GM12878 (cell line): ENCODE data around the gene AQP7. TPM values are rescaled to one million over a fixed set of nuclear protein-coding genes. Genes with fewer than 3 reads are reported as not detected.

Experiments used
- ATAC-seq: fragments of 200-7000 bp; cut with Tn5 transposase; 3 replicates; pipeline ENCODE4 v1.9.1; 2020; ENCODE audit warnings: mild to moderate bottlenecking, moderate library complexity
- BruUV-seq: library from RNA; stranded (reverse); fragments of 400-500 nt; replicated peaks from 2 replicates; lab custom pipeline; 2021; lab: Mats Ljungman, UMichigan
- CTCF ChIA-PET: fragments of 300-600 bp; sonication (Branson Sonifier 250); formaldehyde crosslinking; extraction: SDS; loops from one replicate; lab custom pipeline; 2021; ENCODE audit warnings: inconsistent platforms; lab: Yijun Ruan, JAX
- POLR2A ChIA-PET: fragments of 350-600 bp; formaldehyde crosslinking; extraction: SDS; loops from one replicate; lab custom pipeline; 2021; ENCODE audit warnings: inconsistent platforms; lab: Charles Lee
- RAD21 ChIA-PET: fragments of 300-600 bp; sonication (Branson Sonifier 250); formaldehyde crosslinking; loops from one replicate; lab custom pipeline; 2023; ENCODE audit warnings: antibody characterized with exemption; ENCODE audit not compliant: unreplicated experiment; lab: Charles Lee
- SMC1A ChIA-PET: fragments of 300-600 bp; sonication (Branson Sonifier 250); formaldehyde crosslinking; loops from one replicate; lab custom pipeline; 2023; ENCODE audit not compliant: unreplicated experiment, uncharacterized antibody; lab: Charles Lee
- DNase-seq: peaks from one replicate; pipeline ENCODE4 v3.0.0-alpha.2; 2011; ENCODE audit warnings: low read depth, low spot score
- FAIRE-seq: peaks from 3 replicates; lab custom pipeline; 2011; peaks lifted over from hg19 to GRCh38; lab: Jason Lieb, UNC
- H2AFZ ChIP-seq: 2 replicates; pipeline ENCODE4 v1.6.0; 2011; ENCODE audit warnings: low read depth, low read length, control low read depth; ENCODE audit not compliant: control insufficient read depth
- H3K27ac ChIP-seq: 2 replicates; pipeline ENCODE4 v1.5.1; 2011; ENCODE audit warnings: control low read depth; ENCODE audit not compliant: control insufficient read depth, insufficient read depth
- H3K27me3 ChIP-seq, 2 experiments: replicated peaks in 1 of 2; 2 replicates each; pipeline versions ENCODE4 v1.6.0 to v1.6.1; 2011; ENCODE audit warnings: low read length in 1 of 2; ENCODE audit not compliant: control insufficient read depth in 2 of 2, insufficient read depth in 2 of 2
- H3K36me3 ChIP-seq, 2 experiments: 2 replicates each; pipeline ENCODE4 v1.5.1; 2011; ENCODE audit warnings: low read length in 1 of 2; ENCODE audit not compliant: control insufficient read depth in 2 of 2, insufficient read depth in 2 of 2
- H3K4me1 ChIP-seq: 2 replicates; pipeline ENCODE4 v1.6.1; 2011; ENCODE audit warnings: mild to moderate bottlenecking, low read length, moderate library complexity, mixed read lengths; ENCODE audit not compliant: control insufficient read depth, insufficient read depth
- H3K4me2 ChIP-seq: 2 replicates; pipeline ENCODE4 v1.6.0; 2011; ENCODE audit warnings: control low read depth; ENCODE audit not compliant: control insufficient read depth, insufficient read depth
- H3K4me3 ChIP-seq: fragments of 200-600 bp; sonication (generic); 2 replicates; pipeline ENCODE4 v1.5.1; 2016
- H3K79me2 ChIP-seq: 2 replicates; pipeline ENCODE4 v1.6.0; 2011; ENCODE audit warnings: low read length; ENCODE audit not compliant: control insufficient read depth, insufficient read depth
- H3K9ac ChIP-seq: 2 replicates; pipeline ENCODE4 v1.8.0; 2011; ENCODE audit warnings: low read length, control low read depth, mixed read lengths; ENCODE audit not compliant: control insufficient read depth, insufficient read depth
- H3K9me3 ChIP-seq: replicated peaks from 3 replicates; pipeline ENCODE4 v1.5.1; 2011; ENCODE audit warnings: mild to moderate bottlenecking, low read length; ENCODE audit not compliant: control insufficient read depth, insufficient read depth
- H4K20me1 ChIP-seq: 2 replicates; pipeline ENCODE4 v1.6.0; 2011; ENCODE audit not compliant: control insufficient read depth, insufficient read depth
- BCL11A ChIP-seq: IDR thresholded peaks from 2 replicates; pipeline ENCODE4 v1.6.1; 2011; ENCODE audit warnings: low read depth, low read length
- BMI1 ChIP-seq: fragments of 450-650 bp; IDR thresholded peaks from 2 replicates; pipeline ENCODE4 v1.6.1; 2016; ENCODE audit warnings: mild to moderate bottlenecking, moderate library complexity, borderline replicate concordance
- CBX5 ChIP-seq: sonication (generic); IDR thresholded peaks from 2 replicates; pipeline ENCODE4 v1.6.1; 2016; ENCODE audit warnings: low read depth, moderate library complexity, mild to moderate bottlenecking, inconsistent platforms
- CEBPZ ChIP-seq: fragments of 150-350 bp; IDR thresholded peaks from 2 replicates; pipeline ENCODE4 v1.6.1; 2016; ENCODE audit warnings: low read depth, low read length
- CHD2 ChIP-seq: IDR thresholded peaks from 2 replicates; pipeline ENCODE4 v1.6.1; 2011; ENCODE audit warnings: low read depth, low read length, improper control_type of control experiment, borderline replicate concordance
- DPF2 ChIP-seq: fragments of 450-650 bp; IDR thresholded peaks from 2 replicates; pipeline ENCODE4 v1.6.1; 2017; ENCODE audit warnings: mild to moderate bottlenecking
- IRF4 ChIP-seq: IDR thresholded peaks from 2 replicates; pipeline ENCODE4 v1.6.1; 2011; ENCODE audit warnings: low read depth, low read length
- MEF2A ChIP-seq: IDR thresholded peaks from 2 replicates; pipeline ENCODE4 v1.6.1; 2011; ENCODE audit warnings: low read depth, mild to moderate bottlenecking, low read length, moderate library complexity; ENCODE audit not compliant: insufficient read depth
- MTA3 ChIP-seq: IDR thresholded peaks from 2 replicates; pipeline ENCODE4 v1.6.1; 2012; ENCODE audit warnings: low read length, inconsistent platforms, borderline replicate concordance
- POLR2AphosphoS2 ChIP-seq: IDR thresholded peaks from 2 replicates; pipeline ENCODE4 v1.6.1; 2011; ENCODE audit warnings: low read depth, mild to moderate bottlenecking, low read length, improper control_type of control experiment, moderate library complexity
- SIX5 ChIP-seq: IDR thresholded peaks from 2 replicates; pipeline ENCODE4 v1.6.1; 2011; ENCODE audit warnings: mild to moderate bottlenecking, low read depth, low read length, moderate library complexity; ENCODE audit not compliant: severe bottlenecking
- STAT1 ChIP-seq: fragments of 450-650 bp; conservative IDR thresholded peaks from 2 replicates; pipeline ENCODE4 v1.6.1; 2014; ENCODE audit warnings: antibody characterized with exemption, mild to moderate bottlenecking
- YBX1 ChIP-seq: fragments of 450-650 bp; IDR thresholded peaks from 2 replicates; pipeline ENCODE4 v1.6.1; 2016; ENCODE audit warnings: antibody characterized with exemption
- WGBS: methylation state at CpG from one replicate; pipeline ENCODE4 v1.1.6; 2016; ENCODE audit warnings: low lambda C conversion rate; ENCODE audit not compliant: insufficient replicate concordance, insufficient coverage; ENCODE audit errors: missing lambda C conversion rate; 5-methylcytosine and 5-hydroxymethylcytosine counted together
- in situ Hi-C: fragments of 300-500 bp; cut with MboI; formaldehyde crosslinking; loops from 9 replicates; pipeline ENCODE4 v1.14.3; 2018; ENCODE audit warnings: mixed read lengths
- intact Hi-C: fragments of 100-400 bp; cut with micrococcal nuclease; formaldehyde crosslinking; loops from one replicate; pipeline ENCODE4 v1.14.2; 2022; ENCODE audit not compliant: unreplicated experiment
- polyA plus RNA-seq, 11 experiments: library from polyadenylated mRNA; depleted of rRNA in 4 of 11; unstranded in 6 of 11; stranded (reverse) in 5 of 11; fragments of >200 nt; fragmentation: Nextera tagmentation in 4 of 11; fragmentation: Illumina TruSeq in 1 of 11; extraction: Ambion mirVana in 4 of 11; extraction: Trizol in 1 of 11; gene quantifications; 1 replicate in 1 of 11; 2 replicates in 10 of 11; pipeline versions ENCODE4 v1.2.1 to v1.2.3, GENCODE V29; 2011 to 2016; ENCODE audit warnings: inconsistent platforms in 2 of 11, missing spikeins in 2 of 11, low read depth in 1 of 11
- total RNA-seq, 4 experiments: library from RNA; depleted of rRNA in 3 of 4; stranded (reverse); fragments of >200 nt in 3 of 4; fragmentation: Illumina TruSeq in 1 of 4; extraction: Trizol in 1 of 4; gene quantifications; 2 replicates each; pipeline versions ENCODE4 v1.2.1 to v1.2.3, GENCODE V29; 2013 to 2021
- TF ChIP-seq, protein P1 (sequence below): fragments of 450-650 bp; formaldehyde crosslinking; IDR thresholded peaks from 2 replicates; pipeline ENCODE4 v1.4.0; 2020; ENCODE audit warnings: mild to moderate bottlenecking, moderate library complexity

The AQP7 gene
- total and polyA plus RNA-seq, 10 of the 15 experiments (the other 5 are each of a cell fraction or from before 2014, with no cell fraction given): 0.04 to 0.18 (median 0.04) TPM; not detected in 7

GRCh38 chr9:33429256-33429985 is 27.1 kb upstream of the AQP7 start:
- ChIA-PET RAD21 (interaction anchor here (0.7 kb wide), 1 partner anchor 8 kb away, joined by 3 read pairs; no protein-coding TSS in a partner anchor), SMC1A (no interaction called here), POLR2A (interaction anchor here (0.6 to 0.7 kb wide), 2 partner anchors 63 to 369 kb away, joined by 3 read pairs; no protein-coding TSS in a partner anchor), CTCF (interaction anchor here (1.3 kb wide), 1 partner anchor 13 kb away, joined by 4 read pairs; no protein-coding TSS in a partner anchor)
- 42% methylated on average over 2 of the region's 3 CpGs for WGBS
- H3K4me1 ChIP-seq: no peaks in the 10 kb centered on the region
- intact Hi-C loops: no loop called here
- H4K20me1 ChIP-seq: no peaks in the 10 kb centered on the region
- in situ Hi-C loops: no loop called here
- H3K9ac ChIP-seq: no peak overlapping the region
- no peak overlapping the region for H3K27ac ChIP-seq
- H2AFZ ChIP-seq: no peak overlapping the region
- TF ChIP-seq YBX1 (no peak), CHD2 (no peak), STAT1 (no peak), DPF2 (no peak), IRF4 (no peak), SIX5 (no peak), CBX5 (no peak), CEBPZ (no peak), BMI1 (no peak), MEF2A (no peak), MTA3 (no peak), BCL11A (no peak), POLR2AphosphoS2 (no peak)
- TF ChIP-seq, protein P1, sequence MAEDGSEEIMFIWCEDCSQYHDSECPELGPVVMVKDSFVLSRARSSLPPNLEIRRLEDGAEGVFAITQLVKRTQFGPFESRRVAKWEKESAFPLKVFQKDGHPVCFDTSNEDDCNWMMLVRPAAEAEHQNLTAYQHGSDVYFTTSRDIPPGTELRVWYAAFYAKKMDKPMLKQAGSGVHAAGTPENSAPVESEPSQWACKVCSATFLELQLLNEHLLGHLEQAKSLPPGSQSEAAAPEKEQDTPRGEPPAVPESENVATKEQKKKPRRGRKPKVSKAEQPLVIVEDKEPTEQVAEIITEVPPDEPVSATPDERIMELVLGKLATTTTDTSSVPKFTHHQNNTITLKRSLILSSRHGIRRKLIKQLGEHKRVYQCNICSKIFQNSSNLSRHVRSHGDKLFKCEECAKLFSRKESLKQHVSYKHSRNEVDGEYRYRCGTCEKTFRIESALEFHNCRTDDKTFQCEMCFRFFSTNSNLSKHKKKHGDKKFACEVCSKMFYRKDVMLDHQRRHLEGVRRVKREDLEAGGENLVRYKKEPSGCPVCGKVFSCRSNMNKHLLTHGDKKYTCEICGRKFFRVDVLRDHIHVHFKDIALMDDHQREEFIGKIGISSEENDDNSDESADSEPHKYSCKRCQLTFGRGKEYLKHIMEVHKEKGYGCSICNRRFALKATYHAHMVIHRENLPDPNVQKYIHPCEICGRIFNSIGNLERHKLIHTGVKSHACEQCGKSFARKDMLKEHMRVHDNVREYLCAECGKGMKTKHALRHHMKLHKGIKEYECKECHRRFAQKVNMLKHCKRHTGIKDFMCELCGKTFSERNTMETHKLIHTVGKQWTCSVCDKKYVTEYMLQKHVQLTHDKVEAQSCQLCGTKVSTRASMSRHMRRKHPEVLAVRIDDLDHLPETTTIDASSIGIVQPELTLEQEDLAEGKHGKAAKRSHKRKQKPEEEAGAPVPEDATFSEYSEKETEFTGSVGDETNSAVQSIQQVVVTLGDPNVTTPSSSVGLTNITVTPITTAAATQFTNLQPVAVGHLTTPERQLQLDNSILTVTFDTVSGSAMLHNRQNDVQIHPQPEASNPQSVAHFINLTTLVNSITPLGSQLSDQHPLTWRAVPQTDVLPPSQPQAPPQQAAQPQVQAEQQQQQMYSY: no peak
- no peaks in the 10 kb centered on the region for H3K79me2 ChIP-seq
- no TSS peak for BruUV-seq
- H3K27me3 ChIP-seq: peaks cover 0 to under 1% of the 10 kb centered on the region in 2 experiments; a peak in 1 of 4 replicates
- no peak overlapping the region for H3K4me2 ChIP-seq
- no peaks in the 10 kb centered on the region for H3K36me3 ChIP-seq
- DNase-seq (no peak), ATAC-seq (no peak), FAIRE-seq (no peak)
- no peaks in the 10 kb centered on the region for H3K9me3 ChIP-seq
- no peak overlapping the region for H3K4me3 ChIP-seq
